VCaP (cell line): ENCODE results near the gene WFDC8.

Source experiments
- H3K27ac ChIP-seq: fragments of 450-650 bp; 2 replicates; pipeline ENCODE4 v1.5.1; 2017
- CTCF ChIP-seq: fragments of 450-650 bp; conservative IDR thresholded peaks from 2 replicates; pipeline ENCODE4 v1.5.1; 2017; ENCODE audit warnings: mild to moderate bottlenecking, moderate library complexity

WFDC8 gene

DNA sequence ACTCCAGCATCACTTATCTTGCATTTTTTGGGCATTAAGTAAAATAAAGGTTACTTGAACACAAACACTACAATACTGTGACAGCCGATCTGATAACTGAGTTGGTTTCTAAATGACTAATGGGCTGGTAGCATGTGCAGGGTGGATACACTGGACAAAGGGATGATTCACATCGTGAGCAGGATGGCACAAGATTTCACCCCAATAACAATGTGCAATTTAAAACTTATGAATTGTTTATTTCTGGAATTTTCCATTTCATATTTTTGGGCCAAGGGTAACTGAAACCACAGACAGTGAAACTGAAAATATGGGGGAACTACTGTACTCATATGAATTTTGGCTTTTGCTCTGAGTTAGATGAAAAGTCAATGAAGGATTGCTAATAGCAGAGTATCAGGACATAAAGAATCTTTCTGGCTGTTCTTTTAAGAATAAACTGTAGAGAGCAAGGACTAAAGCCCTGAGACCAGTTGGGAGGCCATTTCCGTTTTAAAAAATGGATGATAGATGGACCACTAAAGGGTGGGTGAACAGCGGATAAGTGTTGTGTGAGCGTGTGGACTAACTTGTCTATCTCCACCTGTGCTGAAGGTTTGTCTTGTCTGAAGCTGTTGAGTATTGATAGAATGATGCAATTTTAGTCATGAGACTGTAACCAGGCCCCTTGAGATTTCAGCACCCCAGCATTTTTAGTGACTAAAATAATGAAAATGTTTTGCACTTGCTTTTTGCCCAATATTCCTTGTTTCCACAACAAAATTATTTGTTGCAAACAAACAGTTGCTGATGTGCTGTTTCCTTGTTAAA, 71.9 kb downstream of the WFDC8 start:
- no peak for TF ChIP-seq CTCF
- H3K27ac ChIP-seq: no peak overlapping the region

- H3K27ac ChIP-seq: no peak overlapping the region
Measured at GRCh38 chr20:45506398-45506797, 72.7 kb downstream of the WFDC8 start.

DNA sequence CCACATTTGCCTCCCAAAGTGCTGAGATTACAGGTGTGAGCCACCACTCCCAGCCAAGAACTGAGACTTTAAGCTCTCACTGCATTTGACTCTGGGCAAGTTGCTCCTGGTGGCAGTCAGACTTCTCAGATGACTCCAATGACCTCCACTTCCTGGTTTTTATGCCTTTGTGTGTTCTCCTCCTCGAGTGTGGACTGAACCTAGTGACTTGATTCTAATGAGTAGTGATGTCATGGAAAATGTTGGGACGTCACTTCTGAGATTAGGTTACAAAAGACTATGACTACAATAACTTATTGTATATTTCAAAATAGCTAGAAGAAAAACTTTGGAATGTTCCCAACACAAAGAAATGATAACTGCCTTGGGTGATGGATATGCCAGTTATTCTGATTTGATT, 75.7 kb downstream of the WFDC8 start:
- no peak for TF ChIP-seq CTCF
- no peak overlapping the region for H3K27ac ChIP-seq

More at GRCh38 chr20:45506398-45506797, 72.7 kb downstream of the WFDC8 start:
- TF ChIP-seq CTCF: no peak

- no peak overlapping the region for H3K27ac ChIP-seq
- no peak for TF ChIP-seq CTCF
Measured at GRCh38 chr20:45502561-45502960, 76.5 kb downstream of the WFDC8 start.
